Left cardiac atrium (tissue), 4 donors: ENCODE measurements around the gene OR7G2. TPM values are rescaled to one million over a fixed set of nuclear protein-coding genes. Genes with fewer than 3 reads are reported as not detected.

Source experiments
- ATAC-seq, 2 donors: fragments of 200-7000 bp; cut with Tn5 transposase; one replicate each; pipeline ENCODE4 v1.9.1; 2020; ENCODE audit warnings: mild to moderate bottlenecking in 2 of 2, moderate library complexity in 2 of 2
- DNase-seq: peaks from one replicate; pipeline ENCODE4 v3.0.0-alpha.2; 2020
- intact Hi-C, 2 donors: fragments of 100-400 bp; cut with DNase I; formaldehyde crosslinking; loops; one replicate each; pipeline versions ENCODE4 v1.14.1 to v1.15.1; 2022 to 2023
- long read RNA-seq: library from polyadenylated mRNA; unstranded; transcript quantifications from one replicate; pipeline ENCODE4 v2.0.0, GENCODE V29; 2021
- total RNA-seq, 2 donors: library from RNA; stranded (reverse); fragmentation: NEBNext Ultra II Directional; extraction: Animal tissue kit (Norgen Biotek cat#: 25700); gene quantifications; one replicate each; pipeline ENCODE4 v1.2.1, GENCODE V29; 2021
- donor health status: DM: no; HTN: yes; CAD: no.
- donor health status: DM: no; HTN: yes; CAD: no; lungs with severe emphysema.
- donor health status: DM: yes; HTN: yes; CAD: no.
- donor health status: Dilated cardiomyopathy.

OR7G2 gene
- total RNA-seq: not detected
- long read RNA-seq: 0 reads

DNA sequence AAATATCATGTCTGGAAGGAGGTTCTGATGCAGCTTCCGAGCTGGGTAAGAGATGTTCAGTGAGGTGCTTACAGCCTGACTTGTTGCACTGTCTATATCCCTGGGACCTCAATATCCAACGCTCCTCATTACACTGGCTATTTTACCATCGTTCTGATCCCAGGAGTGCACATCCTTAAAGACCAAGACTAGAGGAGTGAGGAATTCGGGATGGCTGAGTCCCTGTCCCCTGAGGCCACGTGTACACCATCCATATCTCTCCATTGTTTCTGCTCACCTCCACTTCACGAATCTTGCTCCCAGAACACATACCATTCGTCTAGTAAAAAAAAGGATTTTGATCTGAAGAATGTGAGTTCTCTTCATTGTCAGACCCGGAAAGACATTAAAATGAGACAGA is at the start of gene OR7G2:
Gene OR7G2, minus strand, starts transcription at position 101 of the 400 bp plus-strand sequence. CDS start 4,232 bp downstream, outside the sequence.
- intact Hi-C loops: no loop called here
- DNase-seq (no peak), ATAC-seq (no peak)

- ATAC-seq (no peak), DNase-seq (no peak)
- intact Hi-C loops: no loop called here
Observed at GRCh38 chr19:9156304-9156703, 49.0 kb upstream of the OR7G2 start.

GRCh38 chr19:9155591-9155990 is 48.3 kb upstream of the OR7G2 start:
- intact Hi-C loops: no loop called here
- ATAC-seq (no peak), DNase-seq (no peak)

DNA sequence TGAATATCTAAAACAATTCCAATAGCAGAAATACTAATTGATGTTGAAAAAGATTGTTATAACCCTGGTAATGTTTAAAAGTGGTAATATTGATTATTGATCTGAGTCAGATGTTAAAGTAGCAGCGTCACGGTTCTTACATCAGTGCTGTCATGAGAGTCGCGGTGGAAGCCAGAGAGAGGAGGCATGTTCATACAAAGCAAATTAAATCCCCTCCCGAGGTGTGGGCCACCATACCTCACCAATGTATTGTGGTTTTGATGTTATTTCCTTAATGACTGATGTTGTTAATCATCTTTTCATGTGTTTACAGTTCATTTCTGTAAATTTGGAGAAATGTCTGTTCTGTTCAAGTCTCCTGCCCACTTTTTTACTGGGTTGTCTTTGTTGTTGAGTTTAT is 44.1 kb upstream of the OR7G2 start:
- ATAC-seq (no peak), DNase-seq (no peak)
- intact Hi-C loops: no loop called here

DNA sequence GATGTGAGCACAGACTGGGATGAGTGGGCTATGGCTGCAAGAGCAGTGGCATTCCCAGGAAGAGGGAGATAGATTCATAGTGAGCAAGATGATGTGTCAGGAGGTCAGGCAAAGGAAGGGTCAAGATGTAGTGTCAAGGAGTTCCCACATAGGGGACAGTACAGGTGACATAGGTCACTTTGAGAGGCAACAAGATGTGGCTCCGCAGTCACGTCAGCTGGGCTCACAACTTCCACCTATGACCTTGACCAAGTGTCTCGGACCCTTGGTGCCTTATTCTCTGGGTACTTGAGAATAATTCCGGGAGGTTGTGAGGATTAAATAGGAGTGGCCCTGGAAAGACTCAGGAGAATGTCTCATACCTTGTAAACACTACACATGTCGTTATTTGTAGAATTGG is 43.4 kb upstream of the OR7G2 start:
- intact Hi-C loops: no loop called here
- no peak for ATAC-seq
- no peak for DNase-seq

- no peak for DNase-seq
- intact Hi-C loops: no loop called here
- no peak for ATAC-seq
Observed at GRCh38 chr19:9149997-9150396, 42.7 kb upstream of the OR7G2 start.

GRCh38 chr19:9148697-9149096 is 41.4 kb upstream of the OR7G2 start:
- intact Hi-C loops: no loop called here
- no peak for ATAC-seq

DNA sequence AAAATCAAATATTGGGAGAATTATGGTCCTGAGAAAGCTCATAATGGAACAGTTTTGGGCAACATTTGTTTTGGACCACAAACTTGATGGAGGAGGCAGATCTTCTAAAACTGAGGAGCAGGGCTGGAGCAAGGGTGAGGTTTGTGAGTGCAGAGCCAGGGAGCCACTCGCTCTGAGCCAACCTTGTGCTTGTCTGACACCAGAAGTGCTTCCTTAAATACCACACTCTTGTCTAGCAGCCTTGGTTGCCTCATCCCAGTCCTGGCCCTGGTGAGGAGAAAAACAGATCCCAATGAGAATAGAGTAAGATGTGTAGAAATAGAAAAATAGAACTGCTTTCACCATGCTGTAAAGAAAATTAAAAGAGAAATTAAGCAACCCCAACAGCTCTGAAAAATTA is 39.6 kb upstream of the OR7G2 start:
- no peak for ATAC-seq
- intact Hi-C loops: no loop called here
- DNase-seq: no peak

More at GRCh38 chr19:9148697-9149096, 41.4 kb upstream of the OR7G2 start:
- no peak for DNase-seq

GRCh38 chr19:9144920-9145319 is 37.6 kb upstream of the OR7G2 start:
- ATAC-seq: no peak
- DNase-seq: no peak
- intact Hi-C loops: no loop called here

DNA sequence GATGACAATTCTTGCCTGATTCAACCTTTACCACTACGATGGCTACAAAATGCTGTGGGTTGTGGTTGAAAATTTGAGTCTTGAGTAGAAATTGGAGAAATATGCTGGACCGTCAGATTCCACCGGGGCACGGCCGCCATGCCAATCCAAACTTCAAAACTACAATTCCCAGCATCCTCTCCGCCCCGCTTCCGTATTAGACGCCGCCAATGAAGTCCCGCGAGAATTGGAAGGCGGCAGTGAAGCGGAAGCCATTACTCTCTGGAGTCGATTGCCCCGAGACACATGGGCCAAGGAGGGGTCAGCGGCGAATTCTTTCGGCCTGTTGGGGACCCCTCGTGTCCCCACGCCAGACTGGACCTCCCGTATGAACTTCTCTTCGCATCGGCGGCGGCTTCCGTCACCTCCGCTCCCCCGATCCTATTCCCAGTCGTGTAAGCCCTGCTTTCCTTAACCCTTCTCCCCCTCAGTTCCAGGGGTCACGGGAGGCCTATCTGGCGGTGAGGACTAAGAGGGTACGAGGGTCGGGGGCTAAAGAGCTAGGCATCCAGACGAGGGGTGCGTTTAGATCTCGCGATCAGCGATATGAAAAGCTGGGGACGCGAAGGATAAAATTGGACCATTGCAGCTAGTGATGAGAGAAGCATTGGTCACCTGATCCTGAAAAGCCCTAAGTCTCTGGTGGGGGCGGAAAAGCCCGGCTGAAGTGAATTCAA is 33.0 kb upstream of the OR7G2 start, which contains the start of gene ZNF317:
Gene ZNF317, plus strand, starts transcription at position 239 of the 716 bp plus-strand sequence. CDS start 15,620 bp downstream, outside the sequence.
- intact Hi-C loops: no loop called here
- DNase-seq (peak; percentile 95), ATAC-seq (peak; percentile 99)

DNA sequence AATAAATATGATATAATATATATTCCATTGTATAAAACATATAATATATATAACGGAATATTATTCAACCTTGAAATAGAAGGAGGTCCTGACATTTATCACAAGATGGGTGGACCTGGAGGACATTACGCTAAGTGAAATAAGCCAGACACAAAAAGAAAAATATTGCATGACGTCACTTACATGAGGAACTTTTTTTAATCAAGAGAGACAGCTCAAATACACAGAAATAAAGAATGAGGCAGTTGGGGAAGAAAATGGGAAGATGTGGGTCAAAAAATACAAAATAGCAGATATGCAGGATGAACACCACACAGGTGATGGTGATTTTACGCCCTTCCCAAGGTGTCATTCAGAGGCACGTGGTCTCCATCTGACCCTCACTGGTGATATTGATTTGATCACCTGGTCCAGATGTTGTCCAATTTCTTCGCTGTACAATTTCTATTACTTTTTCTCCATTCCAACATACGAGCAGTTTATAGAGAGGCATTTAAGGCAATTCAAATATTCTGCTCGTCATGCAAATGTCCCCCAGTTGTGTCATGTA is 32.4 kb upstream of the OR7G2 start:
- DNase-seq (no peak), ATAC-seq (no peak)
- intact Hi-C loops: loop anchor here in 1 of 2 donors (5.0 kb wide), 1 partner anchor 658 kb away; no protein-coding TSS in a partner anchor

DNA sequence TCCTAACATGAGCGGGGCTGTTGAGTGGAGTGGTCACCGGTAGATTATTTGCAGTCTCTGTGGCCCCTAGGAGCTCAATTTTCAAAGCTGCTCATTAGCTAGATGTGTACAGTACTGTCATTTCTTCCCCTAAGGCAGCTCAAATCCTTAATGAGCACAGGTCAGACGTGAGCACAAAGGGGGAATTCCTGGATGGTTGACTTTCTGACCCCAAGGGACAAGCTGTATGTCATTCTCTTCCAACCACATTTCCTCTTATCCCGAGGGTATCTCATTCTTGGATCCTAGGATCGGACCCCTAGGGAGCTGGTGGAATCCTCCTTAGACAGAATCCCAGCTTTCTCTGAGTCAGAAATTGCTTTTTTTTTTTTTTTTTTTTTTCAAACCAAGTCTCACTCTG is 25.1 kb upstream of the OR7G2 start:
- DNase-seq (no peak), ATAC-seq (no peak)
- intact Hi-C loops: no loop called here

DNA sequence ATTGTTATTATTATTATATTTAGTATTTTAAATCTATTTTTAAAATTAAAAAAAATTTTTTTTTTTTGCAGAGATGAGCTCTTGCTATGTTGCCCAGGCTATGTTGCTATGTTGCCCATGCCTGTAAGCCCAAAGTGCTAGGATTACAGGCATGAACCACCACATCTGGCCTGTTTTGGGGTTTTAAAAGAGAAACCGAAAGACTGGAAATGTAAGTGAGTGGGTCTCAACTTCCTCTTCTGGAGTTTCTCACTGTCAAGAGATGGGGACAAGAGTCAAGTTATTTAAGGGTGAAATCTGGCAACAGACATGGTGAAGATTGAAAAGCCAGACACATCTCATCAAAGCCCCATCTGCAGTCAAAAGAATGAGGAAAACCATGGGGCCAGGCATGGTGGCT is 23.7 kb upstream of the OR7G2 start:
- intact Hi-C loops: no loop called here
- DNase-seq: no peak
- ATAC-seq: no peak

DNA sequence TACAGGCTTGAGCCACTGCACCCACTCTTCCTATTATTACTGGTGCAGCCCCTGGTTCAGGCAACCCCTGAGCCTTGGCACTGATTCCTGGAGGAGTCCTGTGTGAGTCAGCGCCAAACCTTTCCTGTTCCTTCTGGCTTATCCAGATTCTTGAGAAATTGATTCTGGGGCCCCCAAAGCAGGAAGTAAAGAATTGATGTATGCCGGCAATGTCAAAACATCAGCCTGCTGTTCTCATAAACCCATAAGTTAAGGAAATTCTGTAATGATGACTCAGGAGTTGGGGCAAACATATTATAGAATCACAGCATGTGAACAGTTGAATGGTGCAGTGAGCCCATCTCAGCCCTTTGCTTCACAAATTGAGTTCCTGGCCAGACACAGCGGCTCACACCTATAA is 20.9 kb upstream of the OR7G2 start:
- no peak for DNase-seq
- ATAC-seq: no peak
- intact Hi-C loops: no loop called here

DNA sequence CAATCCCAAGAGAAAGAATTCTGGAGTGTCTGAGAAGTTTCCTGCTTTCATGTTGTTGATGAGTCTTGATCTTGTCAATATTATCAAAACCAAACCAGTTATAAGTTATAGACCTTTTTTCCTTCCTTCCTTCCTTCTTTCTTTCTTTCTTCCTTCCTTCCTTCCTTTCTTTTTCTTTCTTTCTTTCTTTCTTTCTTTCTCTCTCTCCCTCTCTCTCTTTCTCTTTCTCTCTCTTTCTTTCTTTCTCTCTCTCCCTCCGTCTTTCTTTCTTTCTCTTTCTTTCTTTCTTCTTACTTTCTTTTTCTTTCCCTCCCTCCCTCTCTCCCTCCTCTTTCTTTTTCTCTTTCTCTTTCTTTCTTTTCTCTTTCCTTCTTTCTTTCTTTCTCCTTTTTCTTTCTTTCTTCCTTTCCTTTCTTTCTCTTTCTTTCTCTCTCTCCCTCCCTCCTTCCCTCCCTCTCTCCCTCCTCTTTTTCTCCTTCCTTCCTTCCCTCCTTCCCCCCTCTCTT is 19.7 kb upstream of the OR7G2 start, which contains the start of gene OR7G3:
Gene OR7G3, minus strand, starts transcription at position 51 of the 506 bp plus-strand sequence. Its CDS starts 0 bp downstream, at position 51.
- DNase-seq (no peak), ATAC-seq (no peak)
- intact Hi-C loops: no loop called here

DNA sequence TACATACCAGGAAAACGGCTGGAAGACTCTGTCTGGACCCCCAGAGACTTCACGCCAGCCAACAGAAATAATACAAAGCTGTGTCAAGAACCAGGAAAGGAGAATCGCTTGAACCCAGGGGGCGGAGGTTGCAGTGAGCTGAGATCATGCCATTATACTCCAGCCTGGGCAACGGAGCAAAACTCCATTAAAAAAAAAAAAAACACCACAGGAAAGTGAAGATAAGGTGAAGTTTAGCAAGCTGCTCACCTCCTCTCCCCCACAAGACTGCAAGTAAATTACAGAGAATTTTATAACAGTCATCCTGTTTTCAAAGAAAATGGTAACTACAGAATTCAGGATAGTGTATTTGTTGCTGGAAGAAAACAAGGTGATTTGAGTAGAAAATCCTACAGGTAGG is 9.3 kb upstream of the OR7G2 start:
- intact Hi-C loops: no loop called here
- ATAC-seq (peak in 1 of 2 donors; percentile 31), DNase-seq (no peak)

- DNase-seq: no peak
- no peak for ATAC-seq
- intact Hi-C loops: no loop called here
Observed at GRCh38 chr19:9115307-9115813, 8.1 kb upstream of the OR7G2 start, which contains the start of gene OR7G1. Gene OR7G1, minus strand, starts transcription at chr19:9115763. Its CDS starts 0 bp downstream, at chr19:9115763.

DNA sequence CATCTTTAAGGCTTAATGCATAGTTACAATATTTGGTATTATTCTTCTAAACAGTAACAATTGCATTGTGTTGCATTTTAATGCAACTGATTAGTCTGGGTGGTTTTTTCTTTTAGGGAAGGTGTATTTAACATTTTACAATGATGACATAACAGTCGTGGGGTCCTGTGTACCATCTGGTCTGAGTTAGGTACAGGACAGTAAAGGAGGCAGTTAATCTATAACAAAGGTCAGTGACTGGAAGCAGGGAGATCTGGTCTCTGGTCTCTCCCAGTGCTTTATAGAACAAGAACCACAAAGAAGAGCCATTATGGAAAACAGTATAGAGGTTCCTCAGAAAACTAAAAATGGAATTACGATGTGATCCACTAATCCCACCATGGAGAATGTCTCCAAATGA is 2.7 kb upstream of the OR7G2 start:
- intact Hi-C loops: no loop called here
- ATAC-seq (no peak), DNase-seq (no peak)

- DNase-seq (no peak), ATAC-seq (no peak)
- intact Hi-C loops: no loop called here
Observed at GRCh38 chr19:9086761-9087160, 20.5 kb downstream of the OR7G2 start, which contains the start of gene OR1M1. Gene OR1M1, plus strand, starts transcription at chr19:9087061. Its CDS starts 6,184 bp downstream, at chr19:9093245.

GRCh38 chr19:9078651-9079050 is 28.6 kb downstream of the OR7G2 start:
- no peak for DNase-seq
- intact Hi-C loops: loop anchor here (5.0 to 10.0 kb wide), 2 partner anchors 421 to 814 kb away; no protein-coding TSS in a partner anchor
- no peak for ATAC-seq
